CD8-positive, alpha-beta memory T cell (primary cell): ENCODE data around the gene NR3C1. TPM values are rescaled to one million over a fixed set of nuclear protein-coding genes. Genes with fewer than 3 reads are reported as not detected.

Experiments used
- CTCF ChIA-PET: fragments of 350-600 bp; sonication (Branson Sonifier 250); formaldehyde crosslinking; loops from one replicate; lab custom pipeline; 2021; ENCODE audit warnings: antibody characterized with exemption; lab: Charles Lee
- POLR2A ChIA-PET: fragments of 350-600 bp; sonication (Branson Sonifier 250); formaldehyde crosslinking; loops from one replicate; lab custom pipeline; 2021; ENCODE audit warnings: antibody characterized with exemption; lab: Charles Lee
- DNase-seq, 5 donors: peaks; one replicate each; pipeline versions ENCODE4 v3.0.0 to v3.0.0-alpha.2; 2020 to 2022; ENCODE audit warnings: mixed read lengths in 1 of 5
- H3K27ac ChIP-seq: one replicate; pipeline ENCODE4 v1.7.0; 2013; ENCODE audit warnings: low read depth, mild to moderate bottlenecking, low read length, moderate library complexity
- H3K27me3 ChIP-seq: 2 replicates; pipeline ENCODE4 v1.7.0; 2013; ENCODE audit warnings: low read length, mild to moderate bottlenecking; ENCODE audit not compliant: insufficient read depth, poor library complexity, severe bottlenecking
- H3K36me3 ChIP-seq: 2 replicates; pipeline ENCODE4 v1.7.0; 2013; ENCODE audit warnings: mild to moderate bottlenecking, low read length, moderate library complexity; ENCODE audit not compliant: insufficient read depth
- H3K4me1 ChIP-seq: 2 replicates; pipeline ENCODE4 v1.7.0; 2013; ENCODE audit warnings: mild to moderate bottlenecking, low read length, moderate library complexity; ENCODE audit not compliant: insufficient read depth
- H3K4me3 ChIP-seq: 2 replicates; pipeline ENCODE4 v1.7.0; 2013; ENCODE audit warnings: mild to moderate bottlenecking, low read length
- H3K9me3 ChIP-seq: 2 replicates; pipeline ENCODE4 v1.7.0; 2013; ENCODE audit warnings: mild to moderate bottlenecking, low read length
- H3K27ac Mint-ChIP-seq, 8 donors: one replicate each; pipeline ENCODE4 v1.8.0; 2020 to 2021; ENCODE audit warnings: mixed read lengths in 8 of 8, mild to moderate bottlenecking in 6 of 8, inconsistent platforms in 3 of 8, moderate library complexity in 3 of 8
- H3K27me3 Mint-ChIP-seq, 2 donors: one replicate each; pipeline ENCODE4 v1.8.0; 2020 to 2021; ENCODE audit warnings: mixed read lengths in 2 of 2, mild to moderate bottlenecking in 1 of 2, moderate library complexity in 1 of 2
- H3K36me3 Mint-ChIP-seq, 3 donors: one replicate each; pipeline ENCODE4 v1.8.0; 2020 to 2021; ENCODE audit warnings: mixed read lengths in 3 of 3, inconsistent platforms in 1 of 3, mild to moderate bottlenecking in 1 of 3
- H3K4me1 Mint-ChIP-seq, 3 donors: one replicate each; pipeline ENCODE4 v1.8.0; 2020 to 2021; ENCODE audit warnings: mixed read lengths in 3 of 3, inconsistent platforms in 1 of 3, mild to moderate bottlenecking in 1 of 3
- H3K4me3 Mint-ChIP-seq, 7 donors: one replicate each; pipeline ENCODE4 v1.8.0; 2020 to 2021; ENCODE audit warnings: mixed read lengths in 7 of 7, mild to moderate bottlenecking in 6 of 7, moderate library complexity in 4 of 7, inconsistent platforms in 2 of 7
- H3K9me3 Mint-ChIP-seq, 5 donors: one replicate each; pipeline ENCODE4 v1.8.0; 2020 to 2022; ENCODE audit warnings: mixed read lengths in 5 of 5, mild to moderate bottlenecking in 3 of 5, moderate library complexity in 2 of 5, inconsistent platforms in 1 of 5
- polyA plus RNA-seq: library from polyadenylated mRNA; unstranded; fragments of 300-500 nt; fragmentation: Illumina TruSeq; gene quantifications from one replicate; pipeline ENCODE4 v1.2.3, GENCODE V29; 2021
- total RNA-seq, 2 experiments: library from RNA; stranded (reverse); gene quantifications; one replicate each; pipeline ENCODE4 v1.2.3, GENCODE V29; 2021

Gene NR3C1
- total and polyA plus RNA-seq, 3 experiments from 2014 or later, result 65.3 to 85.5 (median 66.5) TPM

DNA sequence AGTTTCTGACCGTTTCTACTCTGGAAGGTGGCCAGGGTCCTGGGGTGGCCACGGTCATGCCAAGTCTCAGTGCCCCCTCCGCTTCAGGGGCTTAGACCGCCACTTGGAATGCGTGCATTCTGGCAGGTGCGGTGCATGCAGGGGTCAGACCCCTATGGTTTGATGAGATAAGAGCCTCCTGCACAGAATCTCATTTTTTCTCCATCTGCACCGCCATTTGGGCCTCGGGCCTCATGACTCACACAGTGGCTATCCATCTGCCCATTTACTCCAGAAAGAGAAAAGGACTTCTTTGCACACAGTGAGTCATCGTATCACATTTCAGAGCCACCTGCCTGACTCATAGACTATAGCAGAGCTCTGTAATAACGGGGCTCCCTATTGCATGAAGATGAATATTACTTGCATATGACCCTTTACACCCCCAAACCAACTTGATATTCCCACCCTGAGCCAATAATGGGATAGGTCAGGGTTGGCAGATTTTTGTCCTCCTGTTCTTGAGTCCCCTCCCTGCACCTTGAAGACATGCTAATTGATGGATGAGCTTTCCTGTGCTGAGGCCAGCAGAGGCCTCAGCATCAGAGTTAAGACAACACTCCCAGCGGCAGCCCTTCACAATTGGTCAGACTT is 157.4 kb downstream of the NR3C1 start:
- no peaks in the 10 kb centered on the region for H3K27me3 ChIP-seq
- no peaks in the 10 kb centered on the region for H3K36me3 ChIP-seq
- Mint-ChIP-seq H3K27me3 (peaks cover 0 to 1% of the 10 kb centered on the region in 2 donors), H3K4me3 (no peak overlapping the region), H3K4me1 (no peaks in the 10 kb centered on the region), H3K36me3 (peaks cover 0 to 5% (median 1%) of the 10 kb centered on the region in 3 donors), H3K27ac (no peak overlapping the region), H3K9me3 (no peaks in the 10 kb centered on the region)
- ChIA-PET POLR2A (no interaction called here), CTCF (no interaction called here)
- H3K9me3 ChIP-seq, result no peaks in the 10 kb centered on the region
- no peak overlapping the region for H3K27ac ChIP-seq
- no peak for DNase-seq
- no peaks in the 10 kb centered on the region for H3K4me1 ChIP-seq
- no peak overlapping the region for H3K4me3 ChIP-seq

DNA sequence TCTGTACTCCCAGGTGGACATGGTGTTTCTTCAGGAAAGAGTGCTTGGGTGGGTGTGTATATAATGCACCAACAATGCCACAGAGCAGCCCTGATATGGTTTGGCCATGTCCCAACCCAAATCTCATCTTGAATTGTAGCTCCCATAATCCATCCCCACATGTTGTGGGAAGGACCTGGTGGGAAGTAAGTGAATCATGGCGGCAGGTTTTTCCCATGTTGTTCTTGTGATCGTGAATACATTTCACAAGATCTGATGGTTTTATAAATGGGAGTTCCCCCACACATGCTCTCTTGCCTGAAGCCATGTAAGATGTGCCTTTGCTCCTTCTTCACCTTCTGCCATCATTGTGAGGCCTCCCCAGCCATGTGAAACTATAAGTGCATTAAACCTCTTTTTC is 158.5 kb downstream of the NR3C1 start:
- H3K27ac Mint-ChIP-seq, result no peak overlapping the region

DNA sequence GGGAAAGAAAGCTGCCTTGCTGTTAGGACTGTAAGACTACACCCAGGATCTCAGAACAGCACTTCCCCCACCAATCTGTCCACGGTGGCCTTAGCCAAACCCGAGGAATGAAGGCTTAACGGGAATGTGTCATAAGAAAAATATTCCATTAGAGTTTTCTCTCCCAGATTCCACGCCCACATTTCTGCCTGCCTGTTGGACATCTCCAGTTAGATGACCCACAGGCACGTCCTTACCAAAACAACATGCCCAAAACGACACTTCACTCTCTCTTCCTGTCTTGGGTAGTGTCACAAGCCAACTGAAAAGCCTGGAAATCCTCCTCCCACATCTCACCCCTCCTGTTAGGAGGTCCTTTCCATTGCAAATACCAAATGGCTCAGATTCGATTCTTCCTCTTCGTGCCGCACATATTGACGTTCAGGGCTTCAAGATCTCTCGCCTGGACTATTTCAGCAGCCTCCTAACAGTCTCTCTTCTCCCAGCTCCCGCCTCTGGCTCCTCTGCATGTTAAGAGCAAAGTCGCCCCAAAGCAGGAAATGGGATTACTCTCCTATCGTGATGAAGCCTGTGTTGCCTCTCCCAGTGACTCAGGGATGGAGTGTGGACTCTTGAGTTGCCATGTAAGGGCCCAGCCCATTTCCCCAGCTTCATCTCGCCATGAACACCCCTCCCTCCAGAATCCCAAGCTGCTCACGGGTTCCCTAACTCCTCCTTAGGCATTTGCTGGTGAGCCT is 159.3 kb downstream of the NR3C1 start:
- Histone ChIP-seq H3K4me1 (no peaks in the 10 kb centered on the region), H3K27me3 (no peaks in the 10 kb centered on the region), H3K4me3 (no peak overlapping the region), H3K36me3 (no peaks in the 10 kb centered on the region), H3K27ac (no peak overlapping the region), H3K9me3 (no peaks in the 10 kb centered on the region)
- no peak for DNase-seq
- Mint-ChIP-seq H3K9me3 (no peaks in the 10 kb centered on the region), H3K27me3 (peaks cover 0 to 1% of the 10 kb centered on the region in 2 donors), H3K4me1 (no peaks in the 10 kb centered on the region), H3K27ac (no peak overlapping the region), H3K36me3 (peaks cover 0 to 5% (median 1%) of the 10 kb centered on the region in 3 donors), H3K4me3 (no peak overlapping the region)
- POLR2A ChIA-PET, result no interaction called here
- CTCF ChIA-PET, result no interaction called here

More for the DNA sequence above, 158.5 kb downstream of the NR3C1 start:
- Mint-ChIP-seq H3K27me3 (peaks cover 0 to 1% of the 10 kb centered on the region in 2 donors), H3K36me3 (peaks cover 0 to 5% (median 1%) of the 10 kb centered on the region in 3 donors), H3K4me1 (no peaks in the 10 kb centered on the region), H3K9me3 (no peaks in the 10 kb centered on the region), H3K4me3 (no peak overlapping the region)
- ChIA-PET CTCF (no interaction called here), POLR2A (no interaction called here)
- no peak for DNase-seq
- Histone ChIP-seq H3K27ac (no peak overlapping the region), H3K36me3 (no peaks in the 10 kb centered on the region), H3K27me3 (no peaks in the 10 kb centered on the region), H3K4me3 (no peak overlapping the region), H3K9me3 (no peaks in the 10 kb centered on the region), H3K4me1 (no peaks in the 10 kb centered on the region)

DNA sequence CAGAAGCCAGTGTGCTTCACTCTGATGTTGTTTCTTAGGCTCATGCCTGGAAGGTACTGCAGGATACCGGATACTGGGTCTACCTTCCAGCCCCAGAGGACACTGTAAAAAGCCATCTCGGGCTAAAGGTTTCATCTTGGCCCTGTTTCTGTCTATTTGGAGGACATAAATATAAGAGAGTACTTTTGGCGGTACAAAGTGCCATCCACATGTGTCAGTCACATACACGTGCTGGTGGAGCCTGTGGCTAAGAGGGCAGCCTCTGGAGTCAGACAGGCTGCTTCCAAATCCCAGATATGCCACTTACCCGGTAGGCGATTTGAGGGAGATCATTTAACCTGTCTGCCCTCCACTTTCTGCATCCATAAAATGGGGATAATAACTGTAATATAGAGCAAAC is 160.4 kb downstream of the NR3C1 start:
- no peak overlapping the region for H3K27ac Mint-ChIP-seq
- peaks cover 0 to 1% of the 10 kb centered on the region in 2 donors for H3K27me3 Mint-ChIP-seq
- H3K4me3 Mint-ChIP-seq, result no peak overlapping the region
- H3K9me3 Mint-ChIP-seq, result no peaks in the 10 kb centered on the region
- no peaks in the 10 kb centered on the region for H3K4me1 Mint-ChIP-seq
- H3K27ac ChIP-seq, result no peak overlapping the region
- ChIA-PET POLR2A (no interaction called here), CTCF (no interaction called here)
- no peaks in the 10 kb centered on the region for H3K36me3 ChIP-seq
- no peaks in the 10 kb centered on the region for H3K27me3 ChIP-seq
- no peaks in the 10 kb centered on the region for H3K9me3 ChIP-seq
- no peak for DNase-seq
- peaks cover 0 to 5% (median 1%) of the 10 kb centered on the region in 3 donors for H3K36me3 Mint-ChIP-seq
- H3K4me3 ChIP-seq, result no peak overlapping the region
- no peaks in the 10 kb centered on the region for H3K4me1 ChIP-seq

DNA sequence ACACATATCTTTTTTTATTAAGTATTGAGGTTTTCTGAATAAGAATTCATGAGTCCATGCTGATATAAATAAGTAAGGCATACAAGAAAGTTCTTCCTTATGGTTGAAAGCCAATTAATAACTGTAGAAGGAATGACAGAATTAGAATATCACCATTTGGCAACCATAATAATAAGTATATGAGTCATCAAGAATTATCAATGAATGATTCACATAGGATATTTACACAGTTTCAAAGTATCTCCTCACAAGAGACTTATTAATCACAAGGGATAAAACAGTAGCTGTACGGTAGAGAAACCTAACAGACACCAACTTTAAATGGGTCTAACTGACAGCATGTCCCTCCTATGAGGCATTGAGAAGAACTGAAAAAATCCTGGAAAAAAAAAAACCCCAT is 161.6 kb downstream of the NR3C1 start:
- H3K9me3 Mint-ChIP-seq, result no peaks in the 10 kb centered on the region
- no peaks in the 10 kb centered on the region for H3K4me1 Mint-ChIP-seq
- no peak overlapping the region for H3K4me3 Mint-ChIP-seq
- H3K27ac Mint-ChIP-seq, result no peak overlapping the region
- peaks cover 0 to 1% of the 10 kb centered on the region in 2 donors for H3K27me3 Mint-ChIP-seq
- Histone ChIP-seq H3K27ac (no peak overlapping the region), H3K9me3 (no peaks in the 10 kb centered on the region), H3K36me3 (no peaks in the 10 kb centered on the region), H3K4me1 (no peaks in the 10 kb centered on the region), H3K4me3 (no peak overlapping the region), H3K27me3 (no peaks in the 10 kb centered on the region)
- no peak for DNase-seq
- no peaks in the 10 kb centered on the region for H3K36me3 Mint-ChIP-seq
- POLR2A ChIA-PET, result no interaction called here
- CTCF ChIA-PET, result no interaction called here

DNA sequence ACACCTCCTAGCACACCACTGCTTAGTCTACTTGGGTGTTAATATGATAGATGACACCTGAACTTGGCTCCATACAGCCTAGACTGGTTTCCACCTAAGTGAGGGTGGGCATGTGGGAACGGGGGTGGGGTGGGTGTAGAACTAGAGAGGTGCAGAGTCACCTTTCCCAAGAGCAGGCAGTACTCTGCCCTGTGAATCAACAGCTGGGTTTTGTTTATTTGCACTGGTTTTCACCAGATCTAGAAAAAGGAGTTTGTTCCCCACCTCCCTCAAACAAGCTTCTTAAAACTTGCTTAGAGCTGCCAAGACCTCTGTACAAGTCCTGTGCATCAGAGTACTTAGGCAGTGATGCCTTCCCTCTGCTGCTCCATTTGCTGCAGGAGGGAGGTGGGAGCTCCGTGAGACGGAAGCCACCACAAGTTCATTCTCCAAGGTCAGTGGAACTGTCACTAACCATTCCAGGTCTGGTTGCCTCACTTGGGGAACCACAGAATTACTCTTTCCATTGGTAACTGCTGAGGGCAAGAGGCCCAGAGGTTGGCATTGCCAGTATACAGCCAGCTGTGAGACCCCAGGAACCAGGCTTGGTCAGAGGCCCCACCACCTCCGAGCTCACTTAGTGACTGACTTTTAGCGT is 163.5 kb downstream of the NR3C1 start:
- no peaks in the 10 kb centered on the region for H3K36me3 ChIP-seq
- POLR2A ChIA-PET, result no interaction called here
- H3K4me3 ChIP-seq, result no peak overlapping the region
- Mint-ChIP-seq H3K9me3 (no peaks in the 10 kb centered on the region), H3K27me3 (peaks cover 0 to 1% of the 10 kb centered on the region in 2 donors), H3K4me1 (no peaks in the 10 kb centered on the region), H3K36me3 (peaks cover 0 to 5% (median 0%) of the 10 kb centered on the region in 3 donors), H3K4me3 (no peak overlapping the region), H3K27ac (no peak overlapping the region)
- no peaks in the 10 kb centered on the region for H3K9me3 ChIP-seq
- H3K27me3 ChIP-seq, result no peaks in the 10 kb centered on the region
- no peak overlapping the region for H3K27ac ChIP-seq
- no peak for DNase-seq
- H3K4me1 ChIP-seq, result no peaks in the 10 kb centered on the region
- CTCF ChIA-PET, result interaction anchor here (1.0 kb wide), 1 partner anchor 14 kb away, joined by 3 read pairs; no protein-coding TSS in a partner anchor

DNA sequence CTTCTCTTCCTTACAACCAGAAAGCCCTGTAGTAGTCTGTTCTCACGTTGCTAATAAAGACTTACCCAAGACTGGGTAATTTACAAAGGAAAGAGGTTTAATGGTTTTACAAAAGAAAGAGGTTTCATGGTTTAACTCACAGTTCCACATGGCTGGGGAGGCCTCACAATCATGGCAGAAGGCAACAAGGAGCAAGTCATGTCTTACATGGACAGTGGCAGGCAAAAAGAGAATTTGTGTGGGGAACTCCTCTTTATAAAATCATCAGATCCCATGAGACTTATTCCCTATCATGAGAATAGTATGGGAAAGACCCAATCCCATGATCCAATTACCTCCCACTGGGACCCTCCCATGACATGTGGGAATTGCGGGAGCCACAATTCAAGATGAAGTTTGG is 164.9 kb downstream of the NR3C1 start:
- no peaks in the 10 kb centered on the region for H3K36me3 ChIP-seq
- H3K9me3 ChIP-seq, result no peaks in the 10 kb centered on the region
- ChIA-PET POLR2A (no interaction called here), CTCF (no interaction called here)
- Mint-ChIP-seq H3K9me3 (no peaks in the 10 kb centered on the region), H3K4me3 (no peak overlapping the region), H3K27ac (peak overlapping the region in 1 of 8 donors; percentile 70), H3K27me3 (no peaks in the 10 kb centered on the region), H3K36me3 (peaks cover 0 to 5% (median 0%) of the 10 kb centered on the region in 3 donors), H3K4me1 (no peaks in the 10 kb centered on the region)
- no peaks in the 10 kb centered on the region for H3K27me3 ChIP-seq
- H3K27ac ChIP-seq, result no peak overlapping the region
- H3K4me3 ChIP-seq, result no peak overlapping the region
- no peak for DNase-seq
- H3K4me1 ChIP-seq, result no peaks in the 10 kb centered on the region

DNA sequence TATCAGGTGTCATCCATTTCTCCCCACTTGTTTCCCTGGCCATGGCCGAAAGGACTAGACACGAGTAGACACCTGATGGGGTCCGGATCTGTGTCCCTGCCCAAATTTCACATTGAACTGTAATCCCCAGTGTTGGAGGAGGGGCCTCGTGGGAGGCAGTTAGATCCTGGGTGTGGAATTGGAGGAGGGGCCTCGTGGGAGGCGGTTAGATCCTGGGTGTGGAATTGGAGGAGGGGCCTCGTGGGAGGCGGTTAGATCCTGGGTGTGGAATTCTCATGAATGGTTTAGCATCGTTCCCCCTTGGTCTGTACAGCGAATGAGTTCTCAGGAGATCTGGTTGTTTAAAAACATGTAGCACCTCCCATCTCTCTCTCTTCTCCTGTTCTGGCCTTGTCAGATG is 165.8 kb downstream of the NR3C1 start:
- no peaks in the 10 kb centered on the region for H3K9me3 Mint-ChIP-seq
- no peaks in the 10 kb centered on the region for H3K36me3 ChIP-seq
- no peaks in the 10 kb centered on the region for H3K9me3 ChIP-seq
- no peaks in the 10 kb centered on the region for H3K4me1 Mint-ChIP-seq
- H3K36me3 Mint-ChIP-seq, result peaks cover 0 to 5% (median 0%) of the 10 kb centered on the region in 3 donors
- H3K27ac ChIP-seq, result no peak overlapping the region
- H3K4me1 ChIP-seq, result no peaks in the 10 kb centered on the region
- no peaks in the 10 kb centered on the region for H3K27me3 Mint-ChIP-seq
- no peaks in the 10 kb centered on the region for H3K27me3 ChIP-seq
- H3K27ac Mint-ChIP-seq, result peak overlapping the region in 3 of 8 donors; percentile 29 to 63 (median 63)
- no peak for DNase-seq
- CTCF ChIA-PET, result no interaction called here
- H3K4me3 Mint-ChIP-seq, result no peak overlapping the region
- no peak overlapping the region for H3K4me3 ChIP-seq
- POLR2A ChIA-PET, result no interaction called here
